ENCODE measurements around the gene SHTN1.

GRCh38 chr10:116879817-116880216 is 125.2 kb downstream of the SHTN1 start:
- TF ChIP-seq CTCF (IDR thresholded peaks at IDR 0.05) (no peak), POLR2A (IDR thresholded peaks at IDR 0.05) (no peak)
